A549 (cell line): ENCODE measurements around the gene LRFN4. TPM values are rescaled to one million over a fixed set of nuclear protein-coding genes. Genes with fewer than 3 reads are reported as not detected.

ENCODE experiments used
- ATAC-seq, 2 experiments: fragments of 200-7000 bp in 1 of 2; fragments of >200 bp in 1 of 2; cut with Nextera tagmentation in 1 of 2; cut with Tn5 transposase in 1 of 2; 3 replicates each; pipeline versions ENCODE4 v1.8.0 to v1.9.1; 2018 to 2020; ENCODE audit warnings: mild to moderate bottlenecking in 1 of 2, moderate library complexity in 1 of 2
- CTCF ChIA-PET: fragments of 300-600 bp; sonication (Branson Sonifier 250); formaldehyde crosslinking; extraction: SDS; loops from one replicate; lab custom pipeline; 2021; ENCODE audit warnings: antibody characterized with exemption, inconsistent platforms; lab: Yijun Ruan, JAX
- POLR2A ChIA-PET: fragments of 350-600 bp; formaldehyde crosslinking; extraction: SDS; loops from one replicate; lab custom pipeline; 2021; ENCODE audit warnings: antibody characterized with exemption, inconsistent platforms; lab: Yijun Ruan, JAX
- DNase-seq, 2 experiments: peaks; one replicate each; pipeline versions ENCODE4 v3.0.0 to v3.0.0-alpha.2; 2011 to 2016; ENCODE audit warnings: low read depth in 1 of 2, low spot score in 1 of 2
- FAIRE-seq: peaks from 2 replicates; lab custom pipeline; 2011; peaks lifted over from hg19 to GRCh38; lab: Jason Lieb, UNC
- H3K27ac ChIP-seq, 2 experiments: fragments of >200 bp; sonication (Bioruptor Twin); formaldehyde crosslinking; 3 replicates each; pipeline ENCODE4 v1.5.1; 2016 to 2017
- H3K4me1 ChIP-seq: fragments of >200 bp; sonication (Bioruptor Twin); formaldehyde crosslinking; 3 replicates; pipeline ENCODE4 v1.6.1; 2016
- H3K4me2 ChIP-seq: fragments of >200 bp; sonication (Bioruptor Twin); formaldehyde crosslinking; 3 replicates; pipeline ENCODE4 v1.6.1; 2016
- H3K4me3 ChIP-seq: fragments of >200 bp; sonication (Bioruptor Twin); formaldehyde crosslinking; 3 replicates; pipeline ENCODE4 v1.5.1; 2016
- H3K9me3 ChIP-seq: fragments of >200 bp; sonication (Bioruptor Twin); formaldehyde crosslinking; 3 replicates; pipeline ENCODE4 v1.6.1; 2016
- CEBPB ChIP-seq, 2 experiments: fragments of >200 bp in 1 of 2; sonication (Bioruptor Twin) in 1 of 2; formaldehyde crosslinking in 1 of 2; IDR thresholded peaks; 2 replicates each; pipeline ENCODE4 v1.6.1; 2012 to 2016
- HEYL ChIP-seq: fragments of 250-450 bp; sonication (Bioruptor Pico); IDR thresholded peaks from 2 replicates; pipeline ENCODE4 v1.8.0; 2021; ENCODE audit warnings: mild to moderate bottlenecking, moderate library complexity
- JUN ChIP-seq, 2 experiments: fragments of >200 bp; sonication (Bioruptor Twin); formaldehyde crosslinking; IDR thresholded peaks; 2 replicates in 1 of 2; 3 replicates in 1 of 2; pipeline ENCODE4 v1.6.1; 2016 to 2017
- MAFK ChIP-seq: fragments of 450-650 bp; IDR thresholded peaks from 2 replicates; pipeline ENCODE4 v1.6.1; 2014; ENCODE audit not compliant: partially characterized antibody
- MYC ChIP-seq: IDR thresholded peaks from 2 replicates; pipeline ENCODE4 v1.6.1; 2012; ENCODE audit warnings: mild to moderate bottlenecking, inconsistent platforms, low read length, improper control_type of control experiment, borderline replicate concordance
- NR3C1 ChIP-seq: fragments of >200 bp; sonication (Bioruptor Twin); formaldehyde crosslinking; IDR thresholded peaks from 3 replicates; pipeline ENCODE4 v1.6.1; 2017
- ZC3H11A ChIP-seq: fragments of 450-650 bp; IDR thresholded peaks from 2 replicates; pipeline ENCODE4 v1.6.1; 2014; ENCODE audit warnings: antibody characterized with exemption, mild to moderate bottlenecking
- ZNF302 ChIP-seq: fragments of 250-450 bp; sonication (Bioruptor Pico); IDR thresholded peaks from 2 replicates; pipeline ENCODE4 v1.9.0; 2021; ENCODE audit warnings: inconsistent platforms, mild to moderate bottlenecking, moderate library complexity
- ZSCAN20 ChIP-seq: fragments of 250-450 bp; sonication (Bioruptor Pico); IDR thresholded peaks from 2 replicates; pipeline ENCODE4 v1.8.0; 2022; ENCODE audit warnings: mild to moderate bottlenecking, moderate library complexity
- WGBS: methylation state at CpG from one replicate; pipeline ENCODE4 v1.1.6; 2017; ENCODE audit errors: missing lambda C conversion rate; 5-methylcytosine and 5-hydroxymethylcytosine counted together
- polyA plus RNA-seq, 4 experiments: library from polyadenylated mRNA; depleted of rRNA in 3 of 4; stranded (reverse); fragments of >200 nt; fragmentation: RNase III in 1 of 4; extraction: RNeasy Plus Mini Kit Qiagen cat#74134 plus additional on column Dnase treatment in 1 of 4; gene quantifications; 2 replicates in 3 of 4; 3 replicates in 1 of 4; pipeline ENCODE4 v1.2.3, GENCODE V29; 2011 to 2017
- TF ChIP-seq, protein P1 (sequence below): fragments of 450-650 bp; IDR thresholded peaks from 2 replicates; pipeline ENCODE4 v1.6.1; 2014; ENCODE audit warnings: antibody characterized with exemption
- TF ChIP-seq, protein P2 (sequence below): fragments of 200-600 bp; sonication (generic); IDR thresholded peaks from 2 replicates; pipeline ENCODE4 v1.6.1; 2016; ENCODE audit warnings: antibody characterized with exemption, mild to moderate bottlenecking, moderate library complexity
- TF ChIP-seq, protein P3 (sequence below): IDR thresholded peaks from 2 replicates; pipeline ENCODE4 v1.6.1; 2012
- TF ChIP-seq, protein P4 (sequence below): IDR thresholded peaks from 2 replicates; pipeline ENCODE4 v1.6.1; 2012; ENCODE audit warnings: low read depth, borderline replicate concordance
- TF ChIP-seq, protein P5 (sequence below): fragments of 150-350 bp; IDR thresholded peaks from 2 replicates; pipeline ENCODE4 v1.6.1; 2014; ENCODE audit warnings: low read depth, mild to moderate bottlenecking, low read length

Gene LRFN4
- polyA plus RNA-seq, 2 of the 4 experiments (the other 2 are of a cell fraction), result 8.8 to 50.0 TPM

DNA sequence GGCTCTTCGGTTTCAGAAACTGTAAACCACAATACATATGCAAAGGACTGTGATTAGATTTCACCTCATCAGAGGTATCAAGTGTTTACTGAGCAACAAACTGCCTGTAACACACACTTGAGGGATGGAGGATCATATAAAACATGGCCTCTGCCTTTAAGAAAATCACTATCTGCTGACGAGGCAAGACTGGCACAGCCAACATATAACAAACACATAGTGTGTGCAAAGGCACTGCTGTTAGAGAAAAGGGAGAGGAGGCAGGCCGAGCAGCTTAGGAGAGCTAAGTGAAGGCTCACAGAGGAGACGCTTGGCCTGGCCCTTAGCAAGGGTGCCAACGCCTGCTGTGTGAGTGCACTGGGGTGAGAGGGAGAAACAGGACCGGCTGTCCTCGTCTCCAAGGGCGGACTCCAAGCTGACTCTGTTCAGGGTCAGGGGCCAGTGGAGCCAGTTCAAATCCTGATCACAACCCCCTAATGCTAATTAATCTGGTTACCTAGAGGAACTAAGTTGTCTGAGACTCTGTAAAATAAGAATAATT lies 48.2 kb downstream of the LRFN4 start:
- no peak for TF ChIP-seq HEYL (CRISPR knock-in tag)
- TF ChIP-seq, protein P1, sequence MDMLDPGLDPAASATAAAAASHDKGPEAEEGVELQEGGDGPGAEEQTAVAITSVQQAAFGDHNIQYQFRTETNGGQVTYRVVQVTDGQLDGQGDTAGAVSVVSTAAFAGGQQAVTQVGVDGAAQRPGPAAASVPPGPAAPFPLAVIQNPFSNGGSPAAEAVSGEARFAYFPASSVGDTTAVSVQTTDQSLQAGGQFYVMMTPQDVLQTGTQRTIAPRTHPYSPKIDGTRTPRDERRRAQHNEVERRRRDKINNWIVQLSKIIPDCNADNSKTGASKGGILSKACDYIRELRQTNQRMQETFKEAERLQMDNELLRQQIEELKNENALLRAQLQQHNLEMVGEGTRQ, result no peak
- TF ChIP-seq, protein P2, sequence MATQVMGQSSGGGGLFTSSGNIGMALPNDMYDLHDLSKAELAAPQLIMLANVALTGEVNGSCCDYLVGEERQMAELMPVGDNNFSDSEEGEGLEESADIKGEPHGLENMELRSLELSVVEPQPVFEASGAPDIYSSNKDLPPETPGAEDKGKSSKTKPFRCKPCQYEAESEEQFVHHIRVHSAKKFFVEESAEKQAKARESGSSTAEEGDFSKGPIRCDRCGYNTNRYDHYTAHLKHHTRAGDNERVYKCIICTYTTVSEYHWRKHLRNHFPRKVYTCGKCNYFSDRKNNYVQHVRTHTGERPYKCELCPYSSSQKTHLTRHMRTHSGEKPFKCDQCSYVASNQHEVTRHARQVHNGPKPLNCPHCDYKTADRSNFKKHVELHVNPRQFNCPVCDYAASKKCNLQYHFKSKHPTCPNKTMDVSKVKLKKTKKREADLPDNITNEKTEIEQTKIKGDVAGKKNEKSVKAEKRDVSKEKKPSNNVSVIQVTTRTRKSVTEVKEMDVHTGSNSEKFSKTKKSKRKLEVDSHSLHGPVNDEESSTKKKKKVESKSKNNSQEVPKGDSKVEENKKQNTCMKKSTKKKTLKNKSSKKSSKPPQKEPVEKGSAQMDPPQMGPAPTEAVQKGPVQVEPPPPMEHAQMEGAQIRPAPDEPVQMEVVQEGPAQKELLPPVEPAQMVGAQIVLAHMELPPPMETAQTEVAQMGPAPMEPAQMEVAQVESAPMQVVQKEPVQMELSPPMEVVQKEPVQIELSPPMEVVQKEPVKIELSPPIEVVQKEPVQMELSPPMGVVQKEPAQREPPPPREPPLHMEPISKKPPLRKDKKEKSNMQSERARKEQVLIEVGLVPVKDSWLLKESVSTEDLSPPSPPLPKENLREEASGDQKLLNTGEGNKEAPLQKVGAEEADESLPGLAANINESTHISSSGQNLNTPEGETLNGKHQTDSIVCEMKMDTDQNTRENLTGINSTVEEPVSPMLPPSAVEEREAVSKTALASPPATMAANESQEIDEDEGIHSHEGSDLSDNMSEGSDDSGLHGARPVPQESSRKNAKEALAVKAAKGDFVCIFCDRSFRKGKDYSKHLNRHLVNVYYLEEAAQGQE, result no peak
- peak; percentile 96 for TF ChIP-seq MAFK
- TF ChIP-seq, all 56 proteins: peak for 1
- H3K4me2 ChIP-seq, result peak overlapping the region; percentile 44
- WGBS, result 80% methylated on average over 8 of the region's 8 CpGs
- DNase-seq, result no peak
- peak overlapping the region; percentile 76 to 83 for H3K27ac ChIP-seq
- ATAC-seq, result peak in 1 of 2 experiments; percentile 9; a peak in 3 of 6 replicates
- peaks cover 55% of the 10 kb centered on the region for H3K4me1 ChIP-seq
- POLR2A ChIA-PET, result no interaction called here
- H3K9me3 ChIP-seq, result no peaks in the 10 kb centered on the region
- FAIRE-seq, result no peak
- CTCF ChIA-PET, result interaction anchor here (0.6 to 1.7 kb wide), 4 partner anchors 10 to 149 kb away, joined by 3 to 5 read pairs (median 4); no protein-coding TSS in a partner anchor
- no peak overlapping the region for H3K4me3 ChIP-seq

DNA sequence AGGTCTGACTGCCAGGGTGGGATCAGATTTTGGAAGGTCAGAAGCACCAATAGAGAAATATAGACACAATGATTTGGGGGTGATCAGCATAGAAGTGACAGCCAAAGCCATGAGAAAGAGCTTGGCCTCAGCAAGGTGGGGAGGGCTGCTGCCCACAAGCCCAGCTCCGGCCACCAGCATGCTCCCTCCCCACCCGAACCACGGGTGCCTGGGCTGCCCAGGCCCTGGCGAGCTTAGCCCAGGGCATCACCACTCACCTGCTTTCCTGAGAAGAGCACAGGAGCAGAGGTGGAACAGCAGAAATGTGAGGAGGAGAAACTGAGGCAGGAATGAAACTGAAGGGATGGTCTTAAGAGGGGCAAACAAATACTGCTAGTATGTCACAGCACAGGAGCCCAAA lies 48.8 kb downstream of the LRFN4 start:
- ChIA-PET POLR2A (no interaction called here), CTCF (interaction anchor here (0.6 to 1.1 kb wide), 3 partner anchors 9 to 148 kb away, joined by 3 to 4 read pairs (median 4); no protein-coding TSS in a partner anchor)
- Histone ChIP-seq H3K4me3 (no peak overlapping the region), H3K4me1 (peaks cover 55% of the 10 kb centered on the region), H3K4me2 (peak overlapping the region; percentile 57), H3K9me3 (no peaks in the 10 kb centered on the region), H3K27ac (peak overlapping the region; percentile 76 to 83)
- no peak for DNase-seq
- WGBS, result 89% methylated on average over 4 of the region's 4 CpGs
- no peak for ATAC-seq
- TF ChIP-seq, protein P3, sequence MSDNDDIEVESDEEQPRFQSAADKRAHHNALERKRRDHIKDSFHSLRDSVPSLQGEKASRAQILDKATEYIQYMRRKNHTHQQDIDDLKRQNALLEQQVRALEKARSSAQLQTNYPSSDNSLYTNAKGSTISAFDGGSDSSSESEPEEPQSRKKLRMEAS, result no peak
- no peak for TF ChIP-seq CEBPB (IDR thresholded peaks at IDR 0.05)
- no peak for TF ChIP-seq HEYL (CRISPR knock-in tag)
- TF ChIP-seq, protein P4, sequence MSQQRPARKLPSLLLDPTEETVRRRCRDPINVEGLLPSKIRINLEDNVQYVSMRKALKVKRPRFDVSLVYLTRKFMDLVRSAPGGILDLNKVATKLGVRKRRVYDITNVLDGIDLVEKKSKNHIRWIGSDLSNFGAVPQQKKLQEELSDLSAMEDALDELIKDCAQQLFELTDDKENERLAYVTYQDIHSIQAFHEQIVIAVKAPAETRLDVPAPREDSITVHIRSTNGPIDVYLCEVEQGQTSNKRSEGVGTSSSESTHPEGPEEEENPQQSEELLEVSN, result no peak
- no peak for TF ChIP-seq ZNF302
- no peak for TF ChIP-seq ZSCAN20 (CRISPR knock-in tag)
- no peak for TF ChIP-seq NR3C1
- no peak for TF ChIP-seq JUN (IDR thresholded peaks at IDR 0.05)
- TF ChIP-seq, protein P5, sequence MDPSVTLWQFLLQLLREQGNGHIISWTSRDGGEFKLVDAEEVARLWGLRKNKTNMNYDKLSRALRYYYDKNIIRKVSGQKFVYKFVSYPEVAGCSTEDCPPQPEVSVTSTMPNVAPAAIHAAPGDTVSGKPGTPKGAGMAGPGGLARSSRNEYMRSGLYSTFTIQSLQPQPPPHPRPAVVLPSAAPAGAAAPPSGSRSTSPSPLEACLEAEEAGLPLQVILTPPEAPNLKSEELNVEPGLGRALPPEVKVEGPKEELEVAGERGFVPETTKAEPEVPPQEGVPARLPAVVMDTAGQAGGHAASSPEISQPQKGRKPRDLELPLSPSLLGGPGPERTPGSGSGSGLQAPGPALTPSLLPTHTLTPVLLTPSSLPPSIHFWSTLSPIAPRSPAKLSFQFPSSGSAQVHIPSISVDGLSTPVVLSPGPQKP, result no peak
- no peak for TF ChIP-seq ZC3H11A
- no peak for TF ChIP-seq MYC
- FAIRE-seq, result no peak
